Breast epithelium (tissue), 4 donors: ENCODE data around the gene KL. TPM values are rescaled to one million over a fixed set of nuclear protein-coding genes. Genes with fewer than 3 reads are reported as not detected.

Source experiments
- DNase-seq, 2 donors: peaks; one replicate each; pipeline ENCODE4 v3.0.0-alpha.2; 2019; ENCODE audit warnings: low spot score in 2 of 2
- H3K27ac ChIP-seq, 2 donors: fragments of 200-600 bp; sonication (generic) in 1 of 2; one replicate each; pipeline ENCODE4 v1.5.1; 2016 to 2019; ENCODE audit warnings: mild to moderate bottlenecking in 1 of 2
- H3K27me3 ChIP-seq, 2 donors: fragments of 200-600 bp; sonication (generic) in 1 of 2; one replicate each; pipeline versions ENCODE4 v1.5.1 to v1.6.0; 2017 to 2019; ENCODE audit warnings: control low read depth in 1 of 2, mild to moderate bottlenecking in 1 of 2
- H3K36me3 ChIP-seq: fragments of 200-600 bp; one replicate; pipeline ENCODE4 v1.5.1; 2019
- H3K4me1 ChIP-seq, 2 donors: fragments of 200-600 bp; sonication (generic); one replicate each; pipeline ENCODE4 v1.5.1; 2016 to 2019; ENCODE audit warnings: control low read depth in 1 of 2
- H3K4me3 ChIP-seq, 3 donors: fragments of 200-600 bp; sonication (generic); 1 replicate in 2 of 3; 2 replicates in 1 of 3; pipeline ENCODE4 v1.5.1; 2016 to 2019; ENCODE audit warnings: mild to moderate bottlenecking in 3 of 3, moderate library complexity in 2 of 3
- H3K9me3 ChIP-seq, 2 donors: fragments of 200-600 bp; sonication (generic) in 1 of 2; one replicate each; pipeline ENCODE4 v1.5.1; 2016 to 2019; ENCODE audit warnings: control low read depth in 1 of 2
- POLR2A ChIP-seq: fragments of 450-650 bp; IDR thresholded peaks from one replicate; pipeline ENCODE4 v1.6.1; 2016; ENCODE audit warnings: antibody characterized with exemption, mild to moderate bottlenecking, moderate library complexity
- POLR2AphosphoS5 ChIP-seq, 3 donors: sonication (generic); formaldehyde crosslinking; IDR thresholded peaks; one replicate each; pipeline ENCODE4 v1.6.1; 2017; ENCODE audit warnings: antibody characterized with exemption in 3 of 3
- intact Hi-C: fragments of 100-400 bp; cut with DNase I; formaldehyde crosslinking; loops from one replicate; pipeline ENCODE4 v1.15.1; 2023; ENCODE audit warnings: low total_unique reads
- total RNA-seq, 3 donors: library from RNA; depleted of rRNA; stranded (reverse); fragments of >200 nt; gene quantifications; one replicate each; pipeline ENCODE4 v1.1.0, GENCODE V29; 2016
- TF ChIP-seq, protein P1 (sequence below), 3 donors: fragments of 450-650 bp; IDR thresholded peaks; one replicate each; pipeline ENCODE4 v1.5.1; 2016 to 2017; ENCODE audit warnings: antibody characterized with exemption in 3 of 3, mild to moderate bottlenecking in 3 of 3, moderate library complexity in 3 of 3

The KL gene
- total RNA-seq, 3 donors from 2014 or later = 2.7 to 4.3 (median 2.9) TPM

DNA sequence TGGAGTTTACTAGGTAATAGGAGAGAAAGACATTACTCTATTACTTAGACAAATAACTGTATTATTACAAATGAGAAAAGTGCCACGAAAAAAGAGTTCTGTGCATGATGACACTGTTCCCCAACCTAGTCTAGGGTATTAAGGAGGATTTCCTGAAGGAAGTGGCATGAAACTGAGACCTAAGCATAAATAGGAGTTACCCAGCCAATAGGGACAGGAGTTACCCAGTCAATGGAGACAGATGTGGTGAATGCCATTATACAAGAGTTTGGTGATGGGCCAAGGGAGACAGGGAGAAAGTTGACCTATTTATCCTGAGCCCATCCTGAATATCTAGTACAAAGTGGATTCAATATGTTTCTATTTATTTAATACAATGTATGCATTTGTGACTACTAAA is 65.4 kb downstream of the KL start:
- no peak for TF ChIP-seq POLR2A
- no peak for TF ChIP-seq POLR2AphosphoS5 (IDR thresholded peaks at IDR 0.05)
- TF ChIP-seq, protein P1, sequence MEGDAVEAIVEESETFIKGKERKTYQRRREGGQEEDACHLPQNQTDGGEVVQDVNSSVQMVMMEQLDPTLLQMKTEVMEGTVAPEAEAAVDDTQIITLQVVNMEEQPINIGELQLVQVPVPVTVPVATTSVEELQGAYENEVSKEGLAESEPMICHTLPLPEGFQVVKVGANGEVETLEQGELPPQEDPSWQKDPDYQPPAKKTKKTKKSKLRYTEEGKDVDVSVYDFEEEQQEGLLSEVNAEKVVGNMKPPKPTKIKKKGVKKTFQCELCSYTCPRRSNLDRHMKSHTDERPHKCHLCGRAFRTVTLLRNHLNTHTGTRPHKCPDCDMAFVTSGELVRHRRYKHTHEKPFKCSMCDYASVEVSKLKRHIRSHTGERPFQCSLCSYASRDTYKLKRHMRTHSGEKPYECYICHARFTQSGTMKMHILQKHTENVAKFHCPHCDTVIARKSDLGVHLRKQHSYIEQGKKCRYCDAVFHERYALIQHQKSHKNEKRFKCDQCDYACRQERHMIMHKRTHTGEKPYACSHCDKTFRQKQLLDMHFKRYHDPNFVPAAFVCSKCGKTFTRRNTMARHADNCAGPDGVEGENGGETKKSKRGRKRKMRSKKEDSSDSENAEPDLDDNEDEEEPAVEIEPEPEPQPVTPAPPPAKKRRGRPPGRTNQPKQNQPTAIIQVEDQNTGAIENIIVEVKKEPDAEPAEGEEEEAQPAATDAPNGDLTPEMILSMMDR (IDR thresholded peaks at IDR 0.05) = no peak
- no peaks in the 10 kb centered on the region for H3K9me3 ChIP-seq
- no peaks in the 10 kb centered on the region for H3K27me3 ChIP-seq
- H3K4me1 ChIP-seq = no peaks in the 10 kb centered on the region
- H3K27ac ChIP-seq = no peak overlapping the region
- H3K4me3 ChIP-seq = no peak overlapping the region
- intact Hi-C loops = no loop called here
- no peaks in the 10 kb centered on the region for H3K36me3 ChIP-seq
- no peak for DNase-seq

DNA sequence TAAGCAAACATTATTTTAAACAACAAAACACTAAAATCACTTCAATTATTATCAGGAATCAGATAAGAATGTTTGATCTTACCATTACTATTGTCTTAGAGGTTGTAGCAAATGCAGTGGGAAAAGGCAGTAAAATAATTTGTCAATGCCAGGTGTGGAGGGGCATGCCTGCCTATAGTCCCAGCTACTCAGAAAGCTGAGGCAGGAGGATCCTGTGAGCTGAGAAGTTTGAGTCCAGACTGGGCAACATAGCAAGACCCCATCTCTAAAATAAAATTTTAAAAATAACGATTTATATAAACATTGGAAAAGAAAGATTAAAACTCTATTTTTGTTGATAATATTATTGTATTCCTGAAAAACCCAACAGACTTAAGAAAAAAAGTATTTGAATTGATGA is 66.8 kb downstream of the KL start:
- Histone ChIP-seq H3K9me3 (no peaks in the 10 kb centered on the region), H3K4me3 (no peak overlapping the region), H3K4me1 (no peaks in the 10 kb centered on the region), H3K36me3 (no peaks in the 10 kb centered on the region), H3K27ac (no peak overlapping the region), H3K27me3 (no peaks in the 10 kb centered on the region)
- intact Hi-C loops = no loop called here
- TF ChIP-seq, protein P1 (IDR thresholded peaks at IDR 0.05) = no peak
- TF ChIP-seq POLR2AphosphoS5 (IDR thresholded peaks at IDR 0.05) (no peak), POLR2A (no peak)
- DNase-seq = no peak

DNA sequence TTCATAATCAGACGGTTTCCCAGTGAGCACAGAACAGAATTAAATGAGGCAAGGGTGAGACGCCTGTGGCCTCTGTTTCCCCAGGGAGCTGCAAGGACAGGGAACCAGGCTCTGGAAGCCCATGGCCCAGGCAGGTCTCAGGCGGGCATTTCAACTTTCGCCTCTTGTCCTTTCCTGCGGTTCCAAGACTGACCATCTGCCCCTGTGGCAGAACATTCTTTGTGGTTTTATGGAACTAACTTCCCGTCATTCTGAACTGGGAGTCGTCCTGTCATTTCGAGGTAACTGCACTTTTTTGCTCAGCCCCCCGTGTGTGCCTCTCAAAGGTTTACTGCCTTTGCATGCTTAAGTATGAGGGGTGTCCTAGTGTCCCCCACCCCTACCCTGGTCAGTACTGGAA is 70.9 kb downstream of the KL start:
- intact Hi-C loops = no loop called here
- H3K9me3 ChIP-seq = no peaks in the 10 kb centered on the region
- H3K4me1 ChIP-seq = no peaks in the 10 kb centered on the region
- H3K27ac ChIP-seq = no peak overlapping the region
- TF ChIP-seq POLR2A = no peak
- no peak for TF ChIP-seq POLR2AphosphoS5 (IDR thresholded peaks at IDR 0.05)
- TF ChIP-seq, protein P1 (IDR thresholded peaks at IDR 0.05) = no peak
- no peaks in the 10 kb centered on the region for H3K27me3 ChIP-seq
- H3K36me3 ChIP-seq = no peaks in the 10 kb centered on the region
- no peak for DNase-seq
- H3K4me3 ChIP-seq = no peak overlapping the region

DNA sequence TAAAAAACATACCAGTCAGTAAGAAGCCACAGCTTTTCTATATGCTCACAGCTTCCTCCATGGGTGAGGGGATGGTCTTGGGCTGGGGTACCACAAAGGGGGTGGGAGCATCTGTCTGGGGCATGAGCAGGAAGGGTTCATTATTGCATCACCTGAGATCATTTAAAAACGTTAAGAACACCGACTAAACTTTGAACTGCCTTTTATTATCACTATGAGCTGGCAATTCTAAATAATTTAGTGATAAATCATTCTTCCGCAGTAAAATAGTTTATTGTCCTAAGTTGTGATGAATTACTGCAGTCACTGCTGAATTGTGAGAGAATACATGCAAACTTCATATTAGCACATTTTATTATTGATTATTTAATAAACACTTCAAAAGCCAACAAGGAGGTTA is 71.6 kb downstream of the KL start:
- H3K27ac ChIP-seq = no peak overlapping the region
- DNase-seq = no peak
- H3K4me3 ChIP-seq = no peak overlapping the region
- intact Hi-C loops = no loop called here
- TF ChIP-seq, protein P1 (IDR thresholded peaks at IDR 0.05) = no peak
- TF ChIP-seq POLR2AphosphoS5 (IDR thresholded peaks at IDR 0.05) (no peak), POLR2A (no peak)
- H3K36me3 ChIP-seq = no peaks in the 10 kb centered on the region
- H3K9me3 ChIP-seq = no peaks in the 10 kb centered on the region
- H3K4me1 ChIP-seq = no peaks in the 10 kb centered on the region
- no peaks in the 10 kb centered on the region for H3K27me3 ChIP-seq

DNA sequence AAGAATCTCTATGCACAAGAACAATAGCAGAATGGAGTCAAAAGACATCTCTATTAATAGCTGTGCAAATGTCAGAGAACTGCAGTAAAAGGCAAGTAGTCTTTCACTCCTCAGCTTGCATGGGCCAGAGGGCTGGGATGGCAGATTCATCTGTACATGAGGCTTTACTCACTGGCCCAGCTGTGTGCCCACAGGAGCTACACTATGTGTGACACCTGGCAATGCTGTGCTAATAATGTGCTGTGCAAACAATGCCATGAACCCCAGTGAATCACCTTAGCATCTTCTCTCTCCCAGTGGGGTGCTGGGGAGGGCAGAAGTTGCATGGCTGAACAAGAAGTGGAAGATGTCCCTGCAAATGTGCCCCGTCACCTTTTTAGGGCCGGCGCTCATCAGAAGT is 73.1 kb downstream of the KL start:
- DNase-seq = no peak
- no peaks in the 10 kb centered on the region for H3K4me1 ChIP-seq
- intact Hi-C loops = no loop called here
- H3K9me3 ChIP-seq = no peaks in the 10 kb centered on the region
- H3K36me3 ChIP-seq = no peaks in the 10 kb centered on the region
- TF ChIP-seq POLR2AphosphoS5 (IDR thresholded peaks at IDR 0.05) (no peak), POLR2A (no peak)
- TF ChIP-seq, protein P1 (IDR thresholded peaks at IDR 0.05) = no peak
- H3K4me3 ChIP-seq = no peak overlapping the region
- H3K27ac ChIP-seq = no peak overlapping the region
- H3K27me3 ChIP-seq = no peaks in the 10 kb centered on the region
